ENCODE measurements around the gene NUDT4.

- TF ChIP-seq EZH2 (IDR thresholded peaks at IDR 0.05) (no peak), POLR2AphosphoS5 (IDR thresholded peaks at IDR 0.05; ENCODE audit: borderline replicate concordance, low read depth, low read length) (no peak)
These were observed 19.7 kb downstream of the NUDT4 start for GRCh38 chr12:93397412-93397811.
